GM12873 (cell line): Measurements from ENCODE around the gene LIPA.

Experiments used
- CTCF ChIP-seq: IDR thresholded peaks from 2 replicates; pipeline ENCODE4 v1.5.1; 2012; ENCODE audit warnings: low read depth, mild to moderate bottlenecking, moderate library complexity, low read length, control low read depth; ENCODE audit not compliant: insufficient read depth; ENCODE audit errors: missing control alignments

Gene LIPA

GRCh38 chr10:89221919-89222318 lies 29.7 kb downstream of the LIPA start:
- TF ChIP-seq CTCF = no peak

- no peak for TF ChIP-seq CTCF
These were observed 31.9 kb downstream of the LIPA start for GRCh38 chr10:89219513-89220218.

- peak; percentile 61 for TF ChIP-seq CTCF
These were observed 34.3 kb downstream of the LIPA start for GRCh38 chr10:89217057-89217990.

- no peak for TF ChIP-seq CTCF
These were observed 35.5 kb downstream of the LIPA start for GRCh38 chr10:89216056-89216455.

GRCh38 chr10:89215511-89215910 lies 36.1 kb downstream of the LIPA start:
- TF ChIP-seq CTCF = no peak

GRCh38 chr10:89214566-89215165 lies 36.9 kb downstream of the LIPA start:
- TF ChIP-seq CTCF = no peak
